SK-N-SH (cell line): ENCODE measurements around the gene EIF3F. TPM values are rescaled to one million over a fixed set of nuclear protein-coding genes. Genes with fewer than 3 reads are reported as not detected.

Source experiments
- CTCF ChIA-PET: fragments of 300-600, 350-600 bp; formaldehyde crosslinking; extraction: SDS; loops from one replicate; lab custom pipeline; 2021; lab: Yijun Ruan, JAX
- POLR2A ChIA-PET: fragments of 350-600 bp; sonication (Branson Sonifier 250); formaldehyde crosslinking; extraction: SDS; loops from one replicate; lab custom pipeline; 2020; ENCODE audit warnings: antibody characterized with exemption, inconsistent platforms; lab: Yijun Ruan, JAX
- DNase-seq: peaks from one replicate; pipeline ENCODE4 v3.0.0; 2012
- H2AFZ ChIP-seq: fragments of 200-600 bp; sonication (generic); 2 replicates; pipeline ENCODE4 v1.8.1; 2016; ENCODE audit warnings: antibody characterized with exemption, mild to moderate bottlenecking, low read depth
- H3F3A ChIP-seq: fragments of 200-600 bp; sonication (generic); replicated peaks from 2 replicates; pipeline ENCODE3; 2016; ENCODE audit warnings: antibody characterized with exemption, mild to moderate bottlenecking; ENCODE audit not compliant: insufficient read depth
- H3K27ac ChIP-seq, 2 experiments: fragments of 200-500 bp in 1 of 2; fragments of 200-600 bp in 1 of 2; sonication (Bioruptor generic) in 1 of 2; sonication (generic), shearing (Covaris generic) in 1 of 2; 2 replicates each; pipeline versions ENCODE4 v1.5.1 to v1.6.1; 2014 to 2016; ENCODE audit warnings: low read depth in 2 of 2, inconsistent platforms in 1 of 2, low read length in 1 of 2, mild to moderate bottlenecking in 1 of 2, mixed read lengths in 1 of 2
- H3K27me3 ChIP-seq: fragments of 200-600 bp; sonication (generic), shearing (Covaris generic); 2 replicates; pipeline ENCODE4 v1.6.1; 2016; ENCODE audit warnings: mixed run types; ENCODE audit not compliant: insufficient read depth
- H3K36me3 ChIP-seq, 2 experiments: fragments of 200-500 bp in 1 of 2; fragments of 200-600 bp in 1 of 2; sonication (Bioruptor generic) in 1 of 2; sonication (generic) in 1 of 2; replicated peaks in 1 of 2; 2 replicates each; pipeline versions ENCODE3 to v1.5.1; 2014 to 2016; ENCODE audit warnings: low read length in 1 of 2, mild to moderate bottlenecking in 1 of 2; ENCODE audit not compliant: insufficient read depth in 2 of 2, control insufficient read depth in 1 of 2
- H3K4me1 ChIP-seq, 2 experiments: fragments of 200-500 bp in 1 of 2; fragments of 200-600 bp in 1 of 2; sonication (Bioruptor generic) in 1 of 2; sonication (generic), shearing (Covaris generic) in 1 of 2; 2 replicates each; pipeline versions ENCODE4 v1.5.1 to v1.6.1; 2014 to 2016; ENCODE audit warnings: low read depth in 1 of 2, low read length in 1 of 2, mixed run types in 1 of 2; ENCODE audit not compliant: insufficient read depth in 2 of 2, control insufficient read depth in 1 of 2
- H3K4me2 ChIP-seq: fragments of 200-600 bp; sonication (generic), shearing (Covaris generic); 2 replicates; pipeline ENCODE4 v1.6.1; 2017; ENCODE audit warnings: mixed run types
- H3K4me3 ChIP-seq, 2 experiments: fragments of 200-500 bp in 1 of 2; fragments of 200-600 bp in 1 of 2; sonication (Bioruptor generic) in 1 of 2; sonication (generic), shearing (Covaris generic) in 1 of 2; 2 replicates each; pipeline versions ENCODE4 v1.5.1 to v1.8.1; 2014 to 2016; ENCODE audit warnings: low read depth in 2 of 2, inconsistent platforms in 1 of 2, low read length in 1 of 2, mild to moderate bottlenecking in 1 of 2, mixed read lengths in 1 of 2, moderate library complexity in 1 of 2
- H3K79me2 ChIP-seq: fragments of 200-600 bp; sonication (generic); 2 replicates; pipeline ENCODE4 v1.8.1; 2017; ENCODE audit warnings: mild to moderate bottlenecking; ENCODE audit not compliant: insufficient read depth
- H3K9ac ChIP-seq: fragments of 200-600 bp; sonication (generic); 2 replicates; pipeline ENCODE4 v1.6.1; 2017; ENCODE audit warnings: mixed run types
- H3K9me2 ChIP-seq: fragments of 200-600 bp; sonication (generic); 2 replicates; pipeline ENCODE4 v1.6.1; 2017; ENCODE audit warnings: mixed run types
- H3K9me3 ChIP-seq: fragments of 200-600 bp; sonication (generic); 2 replicates; pipeline ENCODE4 v1.6.1; 2017; ENCODE audit warnings: mixed run types, mild to moderate bottlenecking, moderate library complexity
- H4K20me1 ChIP-seq: fragments of 200-600 bp; sonication (generic); 2 replicates; pipeline ENCODE4 v1.6.1; 2017; ENCODE audit warnings: mild to moderate bottlenecking, mixed run types; ENCODE audit not compliant: insufficient read depth
- ELF1 ChIP-seq: IDR thresholded peaks from 2 replicates; pipeline ENCODE4 v1.4.0; 2012
- EZH2phosphoT487 ChIP-seq: fragments of 200-600 bp; sonication (generic); IDR thresholded peaks from 2 replicates; pipeline ENCODE4 v1.6.1; 2017; ENCODE audit warnings: low read depth, mixed run types, mild to moderate bottlenecking, antibody characterized with exemption, moderate library complexity, borderline replicate concordance
- FOSL2 ChIP-seq: IDR thresholded peaks from 2 replicates; pipeline ENCODE4 v1.4.0; 2012; ENCODE audit warnings: low read depth, mild to moderate bottlenecking, moderate library complexity, borderline replicate concordance
- FOXJ3 ChIP-seq: sonication (generic); formaldehyde crosslinking; IDR thresholded peaks from 2 replicates; pipeline ENCODE4 v1.5.1; 2020; ENCODE audit warnings: mild to moderate bottlenecking, missing genetic modification reagents
- GABPA ChIP-seq: IDR thresholded peaks from 2 replicates; pipeline ENCODE4 v1.4.0; 2012; ENCODE audit warnings: low read depth, mild to moderate bottlenecking
- IRF3 ChIP-seq: fragments of 150-350 bp; IDR thresholded peaks from 2 replicates; pipeline ENCODE4 v1.6.1; 2016; ENCODE audit warnings: mild to moderate bottlenecking, low read depth, low read length
- JUND ChIP-seq: IDR thresholded peaks from 2 replicates; pipeline ENCODE4 v1.4.0; 2012
- MAX ChIP-seq: IDR thresholded peaks from 2 replicates; pipeline ENCODE4 v1.4.0; 2012; ENCODE audit warnings: low read depth
- MEF2A ChIP-seq: IDR thresholded peaks from 2 replicates; pipeline ENCODE4 v1.4.0; 2012; ENCODE audit warnings: low read depth, borderline replicate concordance
- NRF1 ChIP-seq: IDR thresholded peaks from 2 replicates; pipeline ENCODE4 v1.6.1; 2012; ENCODE audit warnings: low read depth, mild to moderate bottlenecking, low read length
- PBX3 ChIP-seq: IDR thresholded peaks from 2 replicates; pipeline ENCODE4; 2012
- POLR2AphosphoS5 ChIP-seq: IDR thresholded peaks from 2 replicates; pipeline ENCODE4 v1.6.1; 2012; ENCODE audit warnings: low read depth, low read length
- RAD21 ChIP-seq: IDR thresholded peaks from 2 replicates; pipeline ENCODE4 v1.6.1; 2012; ENCODE audit warnings: mild to moderate bottlenecking, low read length
- RCOR1 ChIP-seq: fragments of 150-350 bp; IDR thresholded peaks from 2 replicates; pipeline ENCODE4 v1.6.1; 2017; ENCODE audit warnings: antibody characterized with exemption, low read length
- RFX5 ChIP-seq: IDR thresholded peaks from 2 replicates; pipeline ENCODE4 v1.6.1; 2012; ENCODE audit warnings: mild to moderate bottlenecking, improper control_type of control experiment, low read length
- RXRA ChIP-seq: IDR thresholded peaks from 2 replicates; pipeline ENCODE4 v1.4.0; 2012; ENCODE audit warnings: low read depth, mild to moderate bottlenecking, borderline replicate concordance
- SIN3A ChIP-seq: IDR thresholded peaks from 2 replicates; pipeline ENCODE4 v1.6.1; 2012; ENCODE audit warnings: low read depth, mild to moderate bottlenecking, low read length, moderate library complexity, borderline replicate concordance
- SMC3 ChIP-seq: IDR thresholded peaks from 2 replicates; pipeline ENCODE4 v1.6.1; 2012; ENCODE audit warnings: low read depth, low read length, improper control_type of control experiment
- TCF12 ChIP-seq: IDR thresholded peaks from 2 replicates; pipeline ENCODE4 v1.4.0; 2012
- TEAD4 ChIP-seq: IDR thresholded peaks from 2 replicates; pipeline ENCODE4 v1.4.0; 2012; ENCODE audit warnings: mild to moderate bottlenecking, borderline replicate concordance; ENCODE audit not compliant: insufficient read depth
- USF1 ChIP-seq: IDR thresholded peaks from 2 replicates; pipeline ENCODE4 v1.4.0; 2012; ENCODE audit warnings: low read depth, borderline replicate concordance
- WGBS: methylation state at CpG from one replicate; pipeline ENCODE4 v1.1.6; 2017; ENCODE audit warnings: low lambda C conversion rate; 5-methylcytosine and 5-hydroxymethylcytosine counted together
- polyA plus RNA-seq, 3 experiments: library from polyadenylated mRNA; depleted of rRNA; stranded (reverse); fragments of >200 nt; gene quantifications; 2 replicates each; pipeline ENCODE4 v1.2.3, GENCODE V29; 2012

Gene EIF3F
- polyA plus RNA-seq, 1 of the 3 experiments (the other 2 are of a cell fraction): 341 TPM

- POLR2A ChIA-PET: no interaction called here
Observed at GRCh38 chr11:7968686-7969085, 18.5 kb upstream of the EIF3F start.

GRCh38 chr11:7969756-7970646, 17.1 kb upstream of the EIF3F start:
- no peak overlapping the region for H3K27ac ChIP-seq
- H2AFZ ChIP-seq: no peak overlapping the region
- DNase-seq: no peak
- 36% methylated on average over 3 of the region's 3 CpGs for WGBS
- CTCF ChIA-PET: interaction anchor here (0.6 to 1.4 kb wide), 2 partner anchors 17 to 237 kb away, joined by 3 to 8 read pairs; partner anchors contain the start of gene EIF3F
- H3K36me3 ChIP-seq: no peaks in the 10 kb centered on the region
- no peaks in the 10 kb centered on the region for H3K27me3 ChIP-seq
- H3K4me3 ChIP-seq: no peak overlapping the region
- H3K4me1 ChIP-seq: peaks cover 0 to 12% of the 10 kb centered on the region in 2 experiments; a peak in 1 of 4 replicates
- H3K9me3 ChIP-seq: no peaks in the 10 kb centered on the region
- H3K9ac ChIP-seq: no peak overlapping the region
- no peaks in the 10 kb centered on the region for H4K20me1 ChIP-seq
- H3K4me2 ChIP-seq: no peak overlapping the region
- H3K9me2 ChIP-seq: no peaks in the 10 kb centered on the region
- peaks cover 4% of the 10 kb centered on the region for H3F3A ChIP-seq
- no peaks in the 10 kb centered on the region for H3K79me2 ChIP-seq
- POLR2A ChIA-PET: no interaction called here
- TF ChIP-seq IRF3 (no peak), RCOR1 (no peak), JUND (no peak), SMC3 (no peak), TCF12 (no peak), MEF2A (no peak), PBX3 (no peak), NRF1 (no peak), FOSL2 (no peak), RXRA (no peak), RAD21 (no peak), MAX (no peak), TEAD4 (no peak), RFX5 (no peak)

More at GRCh38 chr11:7968686-7969085, 18.5 kb upstream of the EIF3F start:
- Histone ChIP-seq H4K20me1 (no peaks in the 10 kb centered on the region), H3K4me2 (no peak overlapping the region), H3K4me1 (peaks cover 0 to 12% of the 10 kb centered on the region in 2 experiments; a peak in 1 of 4 replicates), H3K9me3 (no peaks in the 10 kb centered on the region), H3K36me3 (no peaks in the 10 kb centered on the region), H3K9me2 (no peaks in the 10 kb centered on the region), H3K27ac (no peak overlapping the region), H3K4me3 (no peak overlapping the region), H3K27me3 (no peaks in the 10 kb centered on the region), H3F3A (peaks cover 4% of the 10 kb centered on the region), H2AFZ (no peak overlapping the region), H3K9ac (no peak overlapping the region), H3K79me2 (no peaks in the 10 kb centered on the region)
- CTCF ChIA-PET: interaction anchor here (1.1 to 1.3 kb wide), 2 partner anchors 11 to 18 kb away, joined by 3 to 5 read pairs; partner anchors contain the start of gene EIF3F
- DNase-seq: no peak
- 15% methylated on average over 2 of the region's 2 CpGs for WGBS
- no peak for TF ChIP-seq IRF3
- TF ChIP-seq RAD21: no peak
- TF ChIP-seq USF1: no peak
- no peak for TF ChIP-seq TEAD4
- TF ChIP-seq RXRA: no peak
- TF ChIP-seq POLR2AphosphoS5: no peak
- TF ChIP-seq FOXJ3 (CRISPR knock-in tag): no peak
- TF ChIP-seq SIN3A: no peak
- TF ChIP-seq EZH2phosphoT487: no peak
- TF ChIP-seq GABPA: no peak
- TF ChIP-seq TCF12: no peak
- TF ChIP-seq RFX5: no peak
- TF ChIP-seq MEF2A: no peak
- TF ChIP-seq ELF1: no peak
